Fibroblast of mammary gland (primary cell): ENCODE measurements around the gene TARBP2.

Source experiments
- DNase-seq: peaks from one replicate; pipeline ENCODE4 v3.0.0-alpha.2; 2010; ENCODE audit warnings: low read depth
- H3K4me3 ChIP-seq: 2 replicates; pipeline ENCODE4 v1.5.1; 2011; ENCODE audit warnings: low read depth, mild to moderate bottlenecking, low read length, moderate library complexity; ENCODE audit not compliant: control insufficient read depth
- TF ChIP-seq, protein P1 (sequence below): conservative IDR thresholded peaks from 2 replicates; pipeline ENCODE4 v1.5.1; 2011; ENCODE audit warnings: low read depth, low read length, inconsistent platforms; ENCODE audit not compliant: control insufficient read depth, insufficient read depth

TARBP2 gene

GRCh38 chr12:53504004-53504920 lies 3.2 kb downstream of the TARBP2 start:
- TF ChIP-seq, protein P1, sequence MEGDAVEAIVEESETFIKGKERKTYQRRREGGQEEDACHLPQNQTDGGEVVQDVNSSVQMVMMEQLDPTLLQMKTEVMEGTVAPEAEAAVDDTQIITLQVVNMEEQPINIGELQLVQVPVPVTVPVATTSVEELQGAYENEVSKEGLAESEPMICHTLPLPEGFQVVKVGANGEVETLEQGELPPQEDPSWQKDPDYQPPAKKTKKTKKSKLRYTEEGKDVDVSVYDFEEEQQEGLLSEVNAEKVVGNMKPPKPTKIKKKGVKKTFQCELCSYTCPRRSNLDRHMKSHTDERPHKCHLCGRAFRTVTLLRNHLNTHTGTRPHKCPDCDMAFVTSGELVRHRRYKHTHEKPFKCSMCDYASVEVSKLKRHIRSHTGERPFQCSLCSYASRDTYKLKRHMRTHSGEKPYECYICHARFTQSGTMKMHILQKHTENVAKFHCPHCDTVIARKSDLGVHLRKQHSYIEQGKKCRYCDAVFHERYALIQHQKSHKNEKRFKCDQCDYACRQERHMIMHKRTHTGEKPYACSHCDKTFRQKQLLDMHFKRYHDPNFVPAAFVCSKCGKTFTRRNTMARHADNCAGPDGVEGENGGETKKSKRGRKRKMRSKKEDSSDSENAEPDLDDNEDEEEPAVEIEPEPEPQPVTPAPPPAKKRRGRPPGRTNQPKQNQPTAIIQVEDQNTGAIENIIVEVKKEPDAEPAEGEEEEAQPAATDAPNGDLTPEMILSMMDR: no peak
- no peak overlapping the region for H3K4me3 ChIP-seq
- no peak for DNase-seq

DNA sequence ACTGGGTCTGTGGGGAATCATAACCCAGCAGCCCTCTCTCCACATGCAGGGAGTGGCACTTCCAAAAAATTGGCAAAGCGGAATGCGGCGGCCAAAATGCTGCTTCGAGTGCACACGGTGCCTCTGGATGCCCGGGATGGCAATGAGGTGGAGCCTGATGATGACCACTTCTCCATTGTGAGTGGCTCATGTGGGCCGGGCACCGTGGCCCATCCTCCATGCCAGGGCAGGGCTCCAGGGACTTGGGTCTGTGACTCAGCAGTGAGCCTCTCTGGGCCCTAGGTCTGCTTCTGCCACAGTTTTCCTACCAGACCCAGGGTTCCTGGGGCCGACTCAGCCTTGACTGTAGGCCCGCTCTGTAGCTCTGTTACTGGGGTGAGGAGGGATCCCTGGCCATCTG lies 4.0 kb downstream of the TARBP2 start:
- peak; percentile 87 for DNase-seq
- TF ChIP-seq, protein P1: no peak
- H3K4me3 ChIP-seq: no peak overlapping the region

DNA sequence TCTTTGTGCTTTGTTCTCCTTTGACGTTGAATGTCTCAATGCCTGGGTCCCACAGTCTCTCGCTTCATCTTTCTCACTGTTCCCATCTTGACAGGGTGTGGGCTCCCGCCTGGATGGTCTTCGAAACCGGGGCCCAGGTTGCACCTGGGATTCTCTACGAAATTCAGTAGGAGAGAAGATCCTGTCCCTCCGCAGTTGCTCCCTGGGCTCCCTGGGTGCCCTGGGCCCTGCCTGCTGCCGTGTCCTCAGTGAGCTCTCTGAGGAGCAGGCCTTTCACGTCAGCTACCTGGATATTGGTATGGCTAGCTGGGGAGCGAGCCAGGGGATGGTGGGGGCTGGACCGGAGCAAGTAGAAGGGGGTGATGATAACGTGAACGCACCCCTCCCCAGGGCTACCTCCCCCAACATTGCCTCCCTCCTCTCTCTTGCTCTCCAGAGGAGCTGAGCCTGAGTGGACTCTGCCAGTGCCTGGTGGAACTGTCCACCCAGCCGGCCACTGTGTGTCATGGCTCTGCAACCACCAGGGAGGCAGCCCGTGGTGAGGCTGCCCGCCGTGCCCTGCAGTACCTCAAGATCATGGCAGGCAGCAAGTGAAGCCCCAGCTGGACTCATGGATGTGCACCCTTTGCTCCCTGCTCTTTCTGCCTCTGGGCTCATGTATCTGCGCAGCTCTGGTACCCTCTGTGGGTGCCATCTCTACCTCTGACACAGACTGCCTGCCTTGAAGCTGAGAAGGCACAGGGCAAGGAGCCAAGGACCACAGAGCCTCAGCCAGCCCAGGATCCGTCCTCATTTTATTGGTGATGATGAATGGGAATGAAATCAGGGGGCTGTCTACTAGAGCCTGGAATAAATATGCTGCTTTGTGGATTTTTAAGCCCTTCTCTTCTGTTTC lies 4.7 kb downstream of the TARBP2 start:
- H3K4me3 ChIP-seq: no peak overlapping the region
- DNase-seq: peak; percentile 54
- TF ChIP-seq, protein P1: no peak

DNA sequence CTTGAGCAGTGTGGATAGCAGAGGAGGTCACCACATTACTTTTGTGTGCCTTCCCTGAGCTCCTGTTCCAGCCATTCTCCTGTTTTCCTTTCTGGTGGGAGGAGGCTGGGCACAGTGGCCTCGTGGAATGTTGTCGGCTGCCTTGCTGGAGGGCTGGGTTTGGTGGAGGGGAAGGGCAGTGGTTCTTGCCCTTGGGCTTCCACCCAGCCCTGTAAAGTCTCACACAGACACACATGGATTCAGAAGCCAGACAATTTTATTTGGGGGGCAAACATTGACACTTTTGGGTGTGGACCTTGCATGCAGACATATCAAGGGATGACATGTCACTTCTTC lies 5.3 kb downstream of the TARBP2 start:
- TF ChIP-seq, protein P1: no peak
- no peak for DNase-seq
- no peak overlapping the region for H3K4me3 ChIP-seq

DNA sequence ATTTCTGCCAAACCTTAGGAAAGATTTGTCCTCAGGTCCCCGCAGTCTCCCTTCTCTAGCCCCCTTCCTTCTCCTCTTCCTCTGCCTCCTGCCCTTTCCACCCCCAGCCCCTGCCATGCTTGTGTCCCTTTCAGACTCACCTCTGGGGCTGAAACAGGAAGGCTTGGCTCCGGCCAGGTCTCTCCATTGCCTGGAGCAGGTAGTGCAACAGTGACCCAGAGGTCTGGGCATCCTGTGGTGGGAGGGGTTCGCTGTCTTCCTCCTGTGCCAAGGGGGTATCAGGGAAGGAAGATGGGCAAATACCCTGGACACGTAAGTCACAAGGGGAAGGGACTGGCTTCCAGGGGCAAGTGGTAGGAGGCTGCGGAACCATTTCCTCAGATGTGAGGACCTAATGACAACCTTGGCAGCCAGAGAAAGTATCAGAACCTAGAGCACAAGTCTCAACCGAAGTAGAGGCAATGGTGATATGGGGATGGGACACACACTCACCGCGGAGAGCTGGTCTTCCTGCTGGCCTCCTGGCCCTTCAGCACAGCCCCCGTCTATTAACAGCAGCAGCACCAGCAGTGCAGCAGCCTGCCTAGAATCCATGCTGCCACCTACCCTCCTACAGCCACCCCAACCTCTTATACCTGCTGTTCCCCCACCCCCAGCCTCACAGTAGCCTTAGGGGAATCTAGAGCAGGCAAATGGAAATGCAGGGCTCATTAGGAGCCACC lies 6.0 kb downstream of the TARBP2 start, which contains the start of gene NPFF:
NPFF (minus strand) TSS at position 604 of the 722 bp plus-strand sequence; CDS start at position 594, 10 bp downstream.
- no peak within 1 kb of the TSS for H3K4me3 ChIP-seq
- TF ChIP-seq, protein P1: no peak
- no peak for DNase-seq

GRCh38 chr12:53507603-53507885 lies 6.5 kb downstream of the TARBP2 start:
- DNase-seq: no peak
- H3K4me3 ChIP-seq: no peak overlapping the region
- TF ChIP-seq, protein P1: no peak
